ENCODE results near the gene CIB4.

CIB4 gene

DNA sequence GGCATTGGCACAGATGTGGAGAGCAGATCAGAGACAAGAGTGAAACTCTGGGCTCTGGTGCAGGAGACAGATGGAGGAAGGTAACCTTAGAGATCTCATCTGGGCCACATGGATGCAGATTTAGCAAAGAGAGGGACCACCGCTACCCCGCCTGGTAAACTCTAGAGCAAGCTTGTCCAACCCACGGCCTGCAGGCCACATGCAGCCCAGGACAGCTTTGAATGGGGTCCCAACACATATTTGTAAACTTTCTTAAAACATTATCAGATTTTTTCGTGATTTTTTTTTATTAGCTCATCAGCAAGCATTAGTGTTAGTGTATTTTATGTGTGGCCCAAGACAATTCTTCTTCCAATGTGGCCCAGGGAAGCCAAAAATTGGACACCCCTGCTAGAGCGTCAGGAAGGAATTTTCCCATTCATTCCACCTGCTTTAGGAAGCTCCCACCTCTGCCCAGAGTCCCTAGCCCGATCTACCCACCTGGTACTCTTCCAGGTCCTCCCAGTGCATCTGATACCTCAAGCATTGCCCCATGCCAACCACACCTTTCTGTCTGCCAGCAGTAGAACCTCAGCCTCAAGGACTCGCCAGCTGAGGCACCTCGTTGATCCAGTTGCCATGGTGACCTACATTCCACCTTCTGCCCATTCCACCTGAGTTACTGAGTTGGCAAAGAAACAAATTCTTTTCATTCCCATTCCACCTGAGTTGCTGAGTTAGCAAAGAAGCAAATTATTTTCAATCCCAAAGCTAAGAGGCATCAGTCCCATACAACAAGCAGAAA is at the start of gene CIB4:
Gene CIB4, minus strand, starts transcription at position 586 of the 784 bp plus-strand sequence. Its CDS starts 52 bp downstream, at position 534.
- DNase-seq, result no peak

DNA sequence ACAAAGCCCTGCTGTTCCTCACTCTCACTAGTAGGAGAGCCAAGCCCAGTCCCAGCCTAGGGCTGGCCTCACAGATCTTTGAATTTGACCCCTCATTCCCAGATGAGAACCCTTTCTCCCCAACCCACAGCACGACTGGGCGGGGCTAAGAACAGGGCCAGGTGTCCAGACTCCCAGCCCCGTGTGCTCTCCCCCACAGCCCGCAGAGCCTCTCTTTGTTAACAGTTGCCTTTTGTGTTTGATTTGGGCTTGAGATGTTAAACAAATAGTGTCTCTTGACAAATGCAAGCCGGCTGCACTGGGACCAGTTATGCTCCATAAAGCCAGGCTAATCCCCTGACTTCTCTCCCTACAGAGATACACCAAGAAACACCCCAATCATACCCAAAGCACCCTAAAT is 46.6 kb upstream of the CIB4 start:
- DNase-seq, result no peak

DNA sequence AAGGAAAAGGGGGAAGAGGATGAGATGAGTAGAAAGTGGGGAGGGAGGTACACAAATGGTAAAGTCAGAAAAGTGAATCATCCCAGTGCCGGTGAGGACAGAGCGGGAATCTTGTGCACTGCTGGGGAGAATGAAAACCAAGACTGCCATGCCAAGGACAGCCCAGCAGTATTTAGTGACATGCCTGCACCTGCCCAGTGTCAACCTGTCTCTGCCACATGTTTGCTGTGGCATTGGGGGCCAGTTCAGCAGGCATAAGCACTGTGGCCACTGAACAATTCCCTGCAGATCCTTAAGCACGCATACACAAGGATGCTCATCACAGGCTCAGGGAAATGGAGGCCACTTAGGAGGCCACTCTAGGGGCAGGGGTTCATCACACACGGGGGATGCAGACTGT is 46.2 kb upstream of the CIB4 start:
- DNase-seq, result no peak

DNA sequence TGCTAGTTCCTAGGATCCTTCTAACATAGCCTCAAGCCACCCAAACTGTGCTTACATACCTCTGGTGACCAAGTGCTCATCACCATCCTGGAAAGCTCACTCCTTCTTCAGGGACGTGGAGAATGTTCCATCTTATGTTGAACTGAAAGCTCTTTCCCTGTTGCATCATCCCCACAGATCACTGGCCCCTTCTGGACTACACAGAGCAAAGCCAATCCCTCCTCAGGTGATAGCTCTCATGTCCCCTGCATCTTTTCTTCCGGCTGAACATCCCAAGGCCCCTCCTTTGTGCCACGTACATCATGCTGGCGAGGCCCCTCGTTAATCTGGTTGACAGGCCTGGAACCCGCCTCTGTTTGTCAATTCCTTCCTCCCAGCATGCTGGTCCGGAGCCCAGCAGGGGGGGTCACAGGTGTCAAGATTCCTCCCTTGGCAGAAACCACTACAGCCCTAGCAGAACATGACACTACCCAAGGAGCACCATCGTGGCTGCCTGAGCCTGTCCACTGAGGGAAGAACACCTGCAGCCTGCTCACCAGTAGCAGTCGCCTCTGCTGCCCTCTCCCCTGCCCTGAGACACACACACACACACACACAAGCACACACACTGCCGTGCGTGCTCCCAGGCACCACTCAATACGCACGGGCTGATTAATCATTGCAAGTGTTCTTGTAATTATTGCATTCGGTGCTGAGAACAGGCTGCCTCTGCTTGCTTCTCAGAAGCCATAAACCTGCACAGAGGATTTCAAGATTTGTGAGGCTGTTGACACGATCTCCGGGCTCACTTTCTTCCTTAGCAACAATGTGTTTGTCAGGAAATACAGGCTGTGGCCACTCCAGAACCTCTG is 45.0 kb upstream of the CIB4 start:
- DNase-seq, result no peak

DNA sequence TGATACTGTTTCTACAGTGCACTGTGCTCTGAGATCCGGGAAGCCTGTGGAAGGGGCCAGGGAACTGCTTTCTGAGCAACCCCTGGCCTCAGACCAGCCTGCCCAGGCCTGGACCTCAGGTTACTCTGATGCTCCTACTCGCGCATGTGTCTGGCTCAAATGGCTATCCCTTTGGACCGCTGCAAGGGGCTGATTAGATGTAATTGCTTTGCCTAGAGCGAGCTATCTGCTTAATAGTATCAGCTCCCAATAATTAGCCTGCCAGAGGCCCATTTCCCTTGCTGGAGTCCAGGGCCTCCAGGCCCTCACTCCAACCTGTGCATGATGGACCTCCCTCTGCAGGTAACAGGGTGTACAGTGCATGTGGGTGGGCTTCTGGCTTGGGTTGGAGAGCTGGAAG is 44.2 kb upstream of the CIB4 start:
- no peak for DNase-seq

DNA sequence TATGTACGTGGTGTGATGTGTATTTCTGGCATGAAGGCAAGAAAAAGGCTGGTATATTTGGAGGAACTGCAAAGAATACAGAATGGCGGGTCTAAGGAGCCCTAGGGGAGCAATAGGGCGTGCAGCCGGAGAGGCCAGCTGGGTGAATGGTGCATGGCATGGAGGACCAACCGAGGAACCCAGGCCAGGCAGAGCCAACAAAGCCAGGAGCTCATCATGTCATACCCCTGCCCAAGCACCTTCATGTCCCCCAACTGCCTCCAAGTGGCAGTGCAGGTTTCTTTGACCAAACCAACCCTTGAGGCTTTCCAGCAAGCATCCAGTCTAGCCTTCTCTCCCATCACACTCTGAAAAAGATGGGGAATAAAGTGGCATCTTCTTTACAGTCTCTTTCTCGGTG is 42.4 kb upstream of the CIB4 start:
- DNase-seq, result no peak

DNA sequence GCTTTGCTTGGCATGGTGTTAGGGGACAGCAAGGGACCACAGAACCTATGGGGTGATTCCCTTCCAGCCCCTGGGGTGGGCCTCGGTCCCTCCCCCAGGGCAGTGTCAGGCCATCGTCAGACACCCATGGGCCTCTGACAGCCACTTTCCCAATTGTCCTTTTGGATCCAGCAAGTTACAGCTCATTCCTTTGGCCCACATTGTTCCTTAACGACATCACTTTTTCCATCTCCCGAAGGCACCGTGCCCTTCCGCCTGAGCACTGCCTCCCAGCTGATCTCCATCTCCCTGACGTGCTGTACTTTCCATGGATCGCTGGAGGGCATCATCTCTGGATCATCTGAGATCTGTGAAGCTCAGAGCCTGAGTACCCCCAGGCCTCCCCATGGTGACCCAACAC is 41.0 kb upstream of the CIB4 start:
- DNase-seq, result no peak

DNA sequence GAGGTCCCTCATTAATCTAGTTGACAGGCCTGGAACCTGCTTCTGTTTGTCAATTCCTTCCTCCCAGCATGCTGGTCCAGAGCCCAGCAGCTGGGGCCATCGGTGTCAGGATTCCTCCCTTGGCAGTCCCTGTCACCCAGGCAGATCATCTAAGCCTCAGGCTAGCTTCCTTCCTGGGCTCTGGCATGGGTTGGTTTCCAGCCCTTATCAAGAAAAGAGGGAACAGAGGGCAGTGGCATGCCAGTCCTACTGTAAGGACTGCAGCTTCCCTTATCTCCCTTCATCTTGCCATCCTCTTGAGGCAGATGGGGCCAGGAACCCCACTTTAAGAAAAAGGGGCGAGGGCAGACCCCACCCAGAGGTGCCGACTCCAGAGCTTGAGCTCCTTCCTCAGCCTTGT is 40.5 kb upstream of the CIB4 start:
- DNase-seq, result no peak

DNA sequence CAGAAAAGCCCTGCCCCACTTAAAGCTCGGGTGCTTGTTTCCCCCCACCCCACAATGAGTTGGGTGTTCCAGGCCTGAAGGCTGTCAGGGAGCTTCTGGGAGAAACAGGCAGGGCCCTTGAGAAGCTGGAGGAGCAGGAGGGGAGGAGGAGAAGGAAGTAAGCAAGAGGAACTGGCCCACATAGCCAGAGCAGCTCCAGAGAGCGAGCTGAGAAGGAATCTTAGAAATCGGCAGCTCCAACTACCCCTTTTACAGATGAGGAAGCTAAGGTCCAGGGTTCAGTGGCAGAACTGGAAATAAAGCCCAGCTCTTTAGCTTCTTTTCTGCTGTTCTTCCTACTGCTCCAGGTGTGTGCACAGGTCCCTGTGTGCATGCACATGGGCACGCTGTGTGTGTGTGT is 38.7 kb upstream of the CIB4 start:
- no peak for DNase-seq

DNA sequence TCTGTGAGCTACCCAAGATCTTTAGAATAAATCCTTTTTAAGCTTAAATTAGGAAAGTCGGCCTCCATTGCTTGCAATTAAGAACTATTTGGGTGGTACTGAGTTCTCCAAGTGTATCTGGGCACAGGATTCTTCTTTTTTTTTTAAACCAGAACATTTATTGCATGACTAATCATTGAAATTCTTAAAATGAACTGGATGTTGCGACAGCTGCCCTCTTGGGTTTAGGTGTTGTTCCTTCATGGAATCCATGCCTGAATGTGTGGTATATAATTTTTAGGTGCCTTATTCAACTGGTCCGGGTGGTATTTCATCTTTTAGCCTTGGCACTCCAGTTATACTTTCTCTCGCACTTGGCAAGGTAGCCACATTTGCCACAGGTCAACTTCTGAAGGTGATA is 36.9 kb upstream of the CIB4 start:
- no peak for DNase-seq

DNA sequence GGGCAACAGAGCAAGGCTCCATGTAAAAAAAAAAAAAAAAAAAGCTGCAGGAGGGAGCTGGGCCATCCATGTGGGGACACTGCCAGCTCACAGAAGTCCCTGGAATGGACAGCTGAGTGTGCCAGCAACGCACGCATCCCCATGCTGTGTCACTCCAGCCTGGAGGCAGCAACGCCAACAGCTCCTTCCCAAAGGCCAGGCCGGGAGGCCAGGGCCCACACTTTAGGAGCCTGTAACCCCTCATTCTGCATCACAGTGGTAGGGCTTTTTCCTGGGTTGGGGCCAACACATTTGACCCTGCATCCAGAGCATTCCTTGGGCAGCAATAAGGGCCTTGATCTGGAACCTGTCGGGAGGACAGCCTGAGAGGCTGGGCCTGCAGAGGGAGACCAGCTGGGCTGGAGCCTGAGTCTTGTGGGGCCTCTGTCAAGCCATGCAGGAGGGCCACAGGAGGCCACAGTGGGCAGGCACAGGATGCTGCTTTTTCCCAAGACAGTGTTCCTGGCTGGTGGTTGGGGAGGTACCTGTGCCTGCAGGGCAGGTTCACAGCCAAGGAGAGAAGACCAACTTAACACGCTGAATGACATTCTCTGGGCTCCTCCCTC is 34.6 kb upstream of the CIB4 start:
- DNase-seq, result no peak

DNA sequence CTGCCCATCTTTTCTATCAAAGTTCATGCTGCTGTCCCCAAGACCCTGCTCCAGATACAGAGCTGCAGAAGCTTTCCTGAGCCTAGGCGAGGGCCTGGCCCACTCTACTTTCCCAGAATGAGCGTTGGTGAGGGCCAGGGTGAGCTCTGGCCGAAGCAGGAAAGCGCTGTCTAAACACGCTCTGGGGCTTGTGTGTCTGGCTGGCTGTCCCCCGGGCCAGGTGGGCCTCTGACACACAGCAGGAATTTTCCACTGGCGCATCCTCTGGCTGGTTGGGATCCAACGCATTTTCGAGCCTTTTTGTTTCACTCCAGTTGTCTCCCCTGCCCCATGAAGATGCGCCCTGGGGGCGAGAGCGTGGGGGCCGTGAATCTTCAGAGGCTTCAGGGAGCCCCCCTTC is 33.6 kb upstream of the CIB4 start:
- DNase-seq, result no peak

DNA sequence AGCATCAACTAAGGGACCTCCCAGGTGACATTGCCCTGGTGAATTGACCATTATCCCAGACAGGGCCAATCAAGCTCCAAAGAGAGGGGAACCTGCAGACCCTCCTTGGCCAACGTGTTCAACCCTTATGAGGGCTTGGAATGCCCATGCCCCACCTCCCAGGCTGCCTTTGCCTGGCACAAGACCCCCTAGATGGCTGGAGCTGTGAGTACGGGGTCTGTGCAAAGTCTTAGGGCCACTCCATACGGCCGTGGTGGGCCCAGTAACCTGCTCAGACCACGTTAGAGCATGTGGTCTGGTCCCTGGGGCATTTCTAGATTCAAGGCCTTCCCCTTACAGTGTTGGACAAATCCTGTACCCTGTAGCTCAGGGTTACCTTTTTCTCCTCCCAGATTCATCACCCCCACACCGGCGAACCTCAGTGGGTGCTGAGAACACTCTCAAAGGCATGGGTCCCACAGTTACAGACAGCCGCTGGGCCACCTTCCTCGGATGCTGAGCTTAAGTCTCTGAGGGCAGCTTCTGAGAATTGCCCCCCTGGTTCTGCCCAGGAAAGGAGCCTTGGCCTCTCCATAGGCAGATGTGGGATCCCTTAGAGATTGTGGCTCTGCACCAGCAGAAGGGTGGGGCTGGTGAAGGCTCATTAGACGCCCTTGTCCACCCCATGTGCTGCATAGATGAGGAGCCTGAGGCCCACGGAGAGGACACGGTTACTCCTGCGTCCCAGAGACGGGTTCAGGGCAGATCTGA is 33.0 kb upstream of the CIB4 start:
- DNase-seq, result no peak

DNA sequence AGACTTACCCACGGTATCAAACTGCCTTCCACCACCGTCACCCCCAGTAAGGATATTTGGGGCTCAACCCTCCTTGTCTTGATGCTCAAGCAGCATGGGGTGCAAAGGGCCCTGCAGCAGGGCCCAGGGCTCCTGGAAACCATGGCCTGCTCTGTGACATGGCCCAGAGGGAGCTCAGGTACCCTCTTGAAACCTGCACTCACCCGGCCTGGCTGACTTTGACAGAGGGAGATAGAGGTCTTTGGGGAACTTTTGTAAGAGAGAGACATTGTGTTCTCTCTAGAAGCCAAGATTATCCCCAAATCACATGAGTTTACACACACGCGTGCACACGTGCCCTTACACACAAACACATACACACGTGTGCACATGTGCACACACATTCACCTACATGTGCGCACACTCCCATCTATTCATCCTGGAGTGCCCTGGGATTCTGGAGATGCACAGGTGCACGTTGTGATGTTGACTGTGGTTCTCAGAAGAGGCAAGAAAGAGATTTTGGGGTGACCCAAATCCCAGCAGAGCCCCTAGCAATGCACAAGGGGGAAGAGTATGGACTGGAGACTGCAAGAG is 31.7 kb upstream of the CIB4 start:
- no peak for DNase-seq

DNA sequence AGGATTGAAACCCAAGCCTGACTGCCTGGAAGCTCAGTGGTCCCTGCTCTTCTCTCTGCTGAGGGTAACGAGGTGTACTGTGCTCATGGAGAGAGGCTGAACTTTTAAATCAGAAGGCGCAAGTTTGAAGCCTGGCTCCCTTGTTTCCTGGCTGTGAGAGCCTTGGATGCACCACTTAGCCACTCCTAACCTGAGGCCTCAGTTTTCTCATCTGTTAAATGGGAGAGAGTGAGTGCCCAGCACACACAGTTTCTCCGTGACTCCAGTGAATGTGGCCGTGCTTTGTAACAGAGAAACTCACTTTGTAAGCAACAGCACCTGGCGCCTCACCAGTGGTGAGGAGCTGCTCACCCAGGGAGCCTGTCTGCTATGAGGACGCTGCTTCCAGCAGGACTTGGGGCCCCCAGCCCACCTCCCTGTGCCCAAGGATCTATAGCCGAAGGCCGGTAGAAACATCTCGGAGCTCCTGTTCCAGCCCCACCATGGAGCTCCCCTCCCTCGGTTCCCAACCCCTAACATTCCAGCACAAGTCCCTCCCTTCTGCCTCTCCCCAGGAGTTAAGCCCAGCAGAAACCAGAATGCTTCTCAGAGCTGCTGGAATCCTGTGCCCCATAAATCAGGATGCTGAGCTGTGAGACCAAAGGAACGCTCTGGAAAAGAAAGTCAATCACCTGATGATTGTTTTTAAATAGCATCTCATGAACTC is 31.1 kb upstream of the CIB4 start:
- DNase-seq, result no peak

DNA sequence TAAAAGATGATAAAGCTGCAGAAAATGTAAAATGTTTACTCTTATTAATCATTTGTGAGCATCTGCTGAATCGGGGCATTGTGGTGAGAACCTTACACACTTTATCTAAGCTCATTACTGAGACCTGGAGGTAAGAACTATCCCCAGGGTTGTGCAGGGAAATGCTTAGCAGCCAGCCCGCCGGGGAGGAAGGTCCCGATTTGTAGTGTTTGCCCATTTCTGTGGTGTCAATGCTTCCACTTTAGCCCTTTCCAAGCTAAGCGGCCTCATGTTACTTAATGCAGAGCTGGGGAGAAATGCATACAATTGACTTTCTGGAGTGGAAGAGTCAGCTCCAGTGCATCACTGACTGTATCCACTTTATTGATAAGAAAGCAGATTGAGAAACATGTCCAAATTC is 30.5 kb upstream of the CIB4 start:
- DNase-seq, result no peak

DNA sequence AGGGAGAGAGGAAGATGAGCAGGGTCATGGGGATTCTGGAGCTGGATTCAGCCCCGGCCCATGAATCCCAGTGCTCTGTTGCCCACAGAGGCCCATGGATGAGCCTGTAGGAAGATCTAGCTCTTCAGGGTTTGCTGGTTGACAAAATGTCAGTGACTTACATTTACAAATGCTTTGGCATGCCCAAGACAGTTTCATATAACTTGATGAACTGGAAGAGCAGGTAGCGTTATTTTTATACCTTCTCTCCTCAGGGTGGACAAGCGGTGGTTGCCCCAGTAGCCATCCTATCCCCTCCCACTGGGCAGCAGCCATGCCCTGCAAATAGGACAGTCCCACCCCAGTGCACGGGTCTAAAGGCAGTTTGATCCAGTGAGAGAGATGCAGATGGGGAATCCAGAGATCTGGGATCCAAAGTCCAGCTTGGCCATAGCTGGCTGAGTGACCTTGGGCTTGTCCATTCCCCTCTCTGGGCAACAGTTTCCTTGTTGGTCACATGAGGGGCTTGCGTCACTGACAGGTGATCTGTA is 29.8 kb upstream of the CIB4 start:
- DNase-seq, result no peak

DNA sequence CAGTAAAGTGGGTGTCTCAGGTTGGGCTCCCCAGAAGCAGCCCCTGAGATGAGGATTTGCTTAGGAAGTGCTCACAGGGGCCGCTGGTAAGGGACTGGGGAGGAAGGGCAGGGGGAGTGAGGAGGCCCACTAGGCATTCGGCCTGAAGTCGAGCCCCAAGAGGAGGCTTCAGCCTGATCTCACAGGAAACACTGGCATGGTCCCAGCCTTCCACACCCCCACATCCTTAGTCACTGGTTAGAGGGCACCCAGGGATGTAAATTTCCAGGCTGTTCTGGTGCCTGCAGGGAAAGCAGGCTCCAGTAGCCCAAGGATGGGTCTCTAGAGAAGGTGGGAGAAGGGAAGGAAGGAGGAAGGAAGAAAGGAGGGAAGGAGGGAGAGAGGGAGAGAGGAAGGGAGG is 29.0 kb upstream of the CIB4 start:
- DNase-seq, result no peak

DNA sequence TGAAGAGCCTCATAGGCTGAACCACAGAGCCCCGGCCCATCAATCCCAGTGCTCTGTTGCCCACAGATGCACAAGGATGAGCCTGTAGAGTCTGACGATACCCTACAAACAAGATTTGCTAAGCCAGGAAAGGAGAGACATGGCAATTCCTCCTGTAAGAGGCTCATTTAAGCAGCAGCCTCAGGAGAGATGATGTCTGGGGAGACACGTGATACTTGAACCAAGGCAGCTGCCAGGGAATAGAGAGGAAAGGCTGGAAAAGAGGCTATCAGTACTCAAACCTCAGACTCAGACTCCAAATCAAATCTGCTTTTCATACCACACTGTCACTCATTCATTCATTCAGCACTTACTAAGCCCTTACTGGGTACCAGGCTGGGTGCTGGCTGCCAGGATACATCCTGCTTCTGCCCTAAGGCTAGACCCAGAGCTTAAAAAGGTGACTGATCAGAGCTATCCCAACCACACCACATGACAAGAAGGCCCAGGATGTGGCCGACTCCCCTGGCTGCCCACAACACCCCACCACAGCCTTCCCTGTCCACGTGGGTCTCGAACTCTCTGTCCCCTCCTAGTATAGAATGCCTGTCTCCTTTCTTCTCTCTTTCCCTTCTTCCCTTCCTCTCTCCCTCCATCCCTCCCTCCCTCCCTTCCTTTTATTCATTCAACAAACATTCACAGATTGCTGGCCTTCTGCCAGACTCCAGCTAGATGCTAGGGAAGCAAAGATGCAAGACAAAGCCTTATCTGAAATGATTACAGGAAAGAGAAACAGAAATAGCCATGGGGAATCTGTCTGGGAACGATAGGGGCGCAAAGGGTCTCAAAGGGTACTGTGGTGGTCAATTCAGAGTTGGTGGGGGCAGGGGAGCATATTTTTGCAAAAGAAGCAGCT is 27.9 kb upstream of the CIB4 start:
- no peak for DNase-seq

DNA sequence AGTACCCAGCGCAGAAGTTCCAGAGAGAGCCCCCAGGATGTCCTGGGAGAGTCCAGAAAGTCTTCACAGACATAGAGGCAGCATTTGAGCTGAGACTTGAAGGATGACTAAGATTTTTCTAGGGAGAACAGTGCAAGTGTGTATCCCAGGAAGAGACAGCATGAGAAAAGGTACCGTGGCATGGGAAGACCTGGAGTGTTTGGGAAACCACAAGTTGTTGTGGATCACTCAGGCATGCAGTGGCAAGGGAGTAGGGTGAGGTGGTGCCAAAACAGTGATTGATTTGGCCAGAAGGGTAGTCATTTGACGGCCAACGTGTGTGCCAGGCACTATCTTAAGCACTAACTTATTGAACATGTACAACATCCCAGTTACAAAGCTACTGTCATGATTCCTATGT is 26.9 kb upstream of the CIB4 start:
- no peak for DNase-seq

DNA sequence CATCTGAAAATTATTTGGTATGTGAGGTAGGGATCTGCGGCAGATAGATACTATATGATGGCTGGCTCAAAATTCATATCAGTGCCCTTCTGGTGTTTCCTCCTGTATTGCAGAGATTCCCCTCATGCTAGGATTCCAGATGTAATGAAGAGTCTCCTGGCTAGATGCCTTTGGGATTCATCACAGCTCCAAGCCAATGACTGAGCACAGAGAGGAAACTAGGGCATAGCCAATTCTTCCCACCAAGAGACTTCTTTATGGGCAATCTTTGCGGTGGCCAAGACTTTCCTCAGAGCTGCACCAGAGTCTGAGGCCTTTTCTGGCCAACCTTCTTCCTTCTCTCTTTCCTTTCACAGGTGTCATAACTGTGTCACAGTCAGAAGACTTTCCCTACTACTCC is 25.5 kb upstream of the CIB4 start:
- no peak for DNase-seq
